Thyroid gland (tissue), 4 donors: ENCODE results near the gene SLC17A9. TPM values are rescaled to one million over a fixed set of nuclear protein-coding genes. Genes with fewer than 3 reads are reported as not detected.

Experiments
- DNase-seq, 2 donors: peaks; one replicate each; pipeline ENCODE4 v3.0.0-alpha.2; 2019
- H3K27ac ChIP-seq, 3 donors: fragments of 200-600 bp; sonication (generic); 1 replicate in 2 of 3; 2 replicates in 1 of 3; pipeline ENCODE4 v1.5.1; 2016 to 2019; ENCODE audit warnings: mild to moderate bottlenecking in 1 of 3, moderate library complexity in 1 of 3
- H3K27me3 ChIP-seq: fragments of 200-600 bp; sonication (generic); one replicate; pipeline ENCODE4 v1.5.1; 2019
- H3K36me3 ChIP-seq, 2 donors: fragments of 200-600 bp; sonication (generic); one replicate each; pipeline ENCODE4 v1.5.1; 2016 to 2019
- H3K4me1 ChIP-seq, 2 donors: fragments of 200-600 bp; sonication (generic); one replicate each; pipeline ENCODE4 v1.5.1; 2017 to 2019
- H3K4me3 ChIP-seq, 3 donors: fragments of 200-600 bp; sonication (generic); replicated peaks in 1 of 3; 1 replicate in 2 of 3; 2 replicates in 1 of 3; pipeline ENCODE4 v1.5.1; 2016; ENCODE audit warnings: mild to moderate bottlenecking in 1 of 3
- H3K9me3 ChIP-seq: fragments of 200-600 bp; sonication (generic); one replicate; pipeline ENCODE4 v1.5.1; 2017
- CTCF ChIP-seq, 6 experiments: fragments of 200-600 bp in 3 of 6; fragments of 450-650 bp in 3 of 6; sonication (generic) in 3 of 6; IDR thresholded peaks; one replicate each; pipeline ENCODE4 v1.5.1; 2016 to 2019; ENCODE audit warnings: antibody characterized with exemption in 6 of 6, mild to moderate bottlenecking in 2 of 6, inconsistent platforms in 1 of 6, moderate library complexity in 1 of 6
- POLR2A ChIP-seq, 2 donors: fragments of 450-650 bp; IDR thresholded peaks; one replicate each; pipeline ENCODE4 v1.6.1; 2017; ENCODE audit warnings: antibody characterized with exemption in 2 of 2, mild to moderate bottlenecking in 2 of 2, moderate library complexity in 1 of 2
- WGBS, 2 donors: methylation state at CpG; one replicate each; pipeline ENCODE4 v1.1.5; 2017; 5-methylcytosine and 5-hydroxymethylcytosine counted together
- intact Hi-C: fragments of 100-400 bp; cut with DNase I; formaldehyde crosslinking; loops from one replicate; pipeline ENCODE4 v1.15.1; 2023
- total RNA-seq, 4 donors: library from RNA; depleted of rRNA; stranded (reverse); fragments of >200 nt; gene quantifications; one replicate each; pipeline ENCODE4 v1.2.3, GENCODE V29; 2016

Gene SLC17A9
- total RNA-seq, 4 donors from 2014 or later, result 0.68 to 1.6 (median 1.00) TPM

- Histone ChIP-seq H3K4me3 (peak overlapping the region in 1 of 3 donors; percentile 19), H3K4me1 (peaks cover 27 to 38% of the 10 kb centered on the region in 2 donors), H3K27me3 (no peaks in the 10 kb centered on the region), H3K9me3 (no peaks in the 10 kb centered on the region), H3K27ac (peak overlapping the region; percentile 44 to 73 (median 63)), H3K36me3 (peaks cover 4 to 5% of the 10 kb centered on the region in 2 donors)
- WGBS, 2 donors, result 3 to 4% methylated on average over 12 to 27 of the region's 32 CpGs
- DNase-seq, result peak; percentile 84 to 91
- TF ChIP-seq CTCF (IDR thresholded peaks at IDR 0.05) (no peak), POLR2A (IDR thresholded peaks at IDR 0.05) (peak in 1 of 2 donors; percentile 30)
- intact Hi-C loops, result no loop called here
Observed at GRCh38 chr20:62953839-62954703, 1.6 kb downstream of the SLC17A9 start.

GRCh38 chr20:62955519-62956386 lies 3.2 kb downstream of the SLC17A9 start:
- WGBS, 2 donors, result 54 to 57% methylated on average over 11 to 23 of the region's 23 CpGs
- intact Hi-C loops, result no loop called here
- no peak overlapping the region for H3K27ac ChIP-seq

GRCh38 chr20:62956387-62957135 lies 4.1 kb downstream of the SLC17A9 start:
- no peaks in the 10 kb centered on the region for H3K36me3 ChIP-seq
- H3K4me1 ChIP-seq, result peaks cover 27 to 38% of the 10 kb centered on the region in 2 donors
- no peak for DNase-seq
- intact Hi-C loops, result no loop called here
- no peaks in the 10 kb centered on the region for H3K9me3 ChIP-seq
- H3K27me3 ChIP-seq, result no peaks in the 10 kb centered on the region
- 96 to 97% methylated on average over 18 to 22 of the region's 25 CpGs for WGBS, 2 donors
- no peak overlapping the region for H3K4me3 ChIP-seq
- H3K27ac ChIP-seq, result no peak overlapping the region
- TF ChIP-seq POLR2A (IDR thresholded peaks at IDR 0.05) (no peak), CTCF (IDR thresholded peaks at IDR 0.05) (no peak)

More at GRCh38 chr20:62955519-62956386, 3.2 kb downstream of the SLC17A9 start:
- H3K36me3 ChIP-seq, result no peaks in the 10 kb centered on the region
- H3K4me1 ChIP-seq, result peaks cover 27 to 38% of the 10 kb centered on the region in 2 donors
- TF ChIP-seq POLR2A (IDR thresholded peaks at IDR 0.05) (no peak), CTCF (IDR thresholded peaks at IDR 0.05) (no peak)
- H3K4me3 ChIP-seq, result no peak overlapping the region
- DNase-seq, result peak; percentile 49 to 55
- H3K27me3 ChIP-seq, result no peaks in the 10 kb centered on the region
- no peaks in the 10 kb centered on the region for H3K9me3 ChIP-seq

GRCh38 chr20:62957136-62958117 lies 4.9 kb downstream of the SLC17A9 start:
- no peak for DNase-seq
- no peaks in the 10 kb centered on the region for H3K27me3 ChIP-seq
- no peak overlapping the region for H3K4me3 ChIP-seq
- 94 to 96% methylated on average over 35 to 36 of the region's 36 CpGs for WGBS, 2 donors
- no peak for TF ChIP-seq POLR2A (IDR thresholded peaks at IDR 0.05)
- no peak for TF ChIP-seq CTCF (IDR thresholded peaks at IDR 0.05)
- intact Hi-C loops, result no loop called here
- no peak overlapping the region for H3K27ac ChIP-seq
- peaks cover 22 to 35% of the 10 kb centered on the region in 2 donors for H3K4me1 ChIP-seq
- H3K36me3 ChIP-seq, result no peaks in the 10 kb centered on the region
- H3K9me3 ChIP-seq, result no peaks in the 10 kb centered on the region
